Muscle layer of duodenum (tissue), 2 donors: Measurements from ENCODE around the gene TMEM86A.
"Not testable (repeated sequence)": the region's sequence is repeated elsewhere in the genome, so short reads cannot be mapped to it uniquely, and the experiment has no call there.

Experiments used
- H3K27ac ChIP-seq: one replicate; pipeline ENCODE4 v1.7.0; 2013; ENCODE audit warnings: mild to moderate bottlenecking, low read length
- H3K27me3 ChIP-seq: one replicate; pipeline ENCODE4 v1.7.0; 2013; ENCODE audit warnings: low read depth, mild to moderate bottlenecking, control low read depth, low read length
- H3K36me3 ChIP-seq, 2 donors: one replicate each; pipeline ENCODE4 v1.7.0; 2013; ENCODE audit warnings: low read length in 2 of 2, control low read depth in 1 of 2, mild to moderate bottlenecking in 1 of 2; ENCODE audit not compliant: insufficient read depth in 2 of 2, control insufficient read depth in 1 of 2
- H3K4me1 ChIP-seq, 2 donors: one replicate each; pipeline ENCODE4 v1.7.0; 2013; ENCODE audit warnings: low read length in 2 of 2, mild to moderate bottlenecking in 2 of 2, control low read depth in 1 of 2, moderate library complexity in 1 of 2; ENCODE audit not compliant: insufficient read depth in 2 of 2, control insufficient read depth in 1 of 2
- H3K4me3 ChIP-seq, 2 donors: one replicate each; pipeline ENCODE4 v1.7.0; 2013; ENCODE audit warnings: low read length in 2 of 2, low read depth in 1 of 2, mild to moderate bottlenecking in 1 of 2
- H3K9me3 ChIP-seq, 2 donors: one replicate each; pipeline ENCODE4 v1.7.0; 2013; ENCODE audit warnings: low read length in 2 of 2, control low read depth in 1 of 2, mild to moderate bottlenecking in 1 of 2; ENCODE audit not compliant: control insufficient read depth in 1 of 2
- donor health status: healthy.

The TMEM86A gene

DNA sequence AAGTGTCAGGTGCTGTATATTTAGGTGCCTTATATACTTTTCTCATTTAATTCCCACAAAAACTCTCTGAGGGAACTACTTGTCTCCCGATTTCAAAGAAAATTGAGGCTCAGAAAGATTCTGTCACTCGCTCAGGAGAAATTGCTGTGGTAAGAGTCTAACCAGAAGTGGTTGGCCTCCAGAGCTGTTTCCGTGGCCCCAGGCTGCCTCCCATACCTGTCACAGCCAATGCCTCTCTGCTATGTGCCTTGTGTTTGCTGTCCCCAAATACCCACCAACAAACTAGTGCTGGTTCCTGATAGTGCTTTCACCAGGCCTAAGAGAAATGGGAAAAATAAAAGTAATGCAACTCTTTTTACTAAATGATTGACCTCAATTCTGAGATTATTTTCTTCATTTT is 21.0 kb upstream of the TMEM86A start:
- no peaks in the 10 kb centered on the region for H3K27me3 ChIP-seq
- no peaks in the 10 kb centered on the region for H3K9me3 ChIP-seq
- no peak overlapping the region for H3K4me3 ChIP-seq
- H3K4me1 ChIP-seq, result no peaks in the 10 kb centered on the region
- no peak overlapping the region for H3K27ac ChIP-seq
- no peaks in the 10 kb centered on the region for H3K36me3 ChIP-seq

- not testable (repeated sequence) for H3K27me3 ChIP-seq, H3K4me1 ChIP-seq, H3K4me3 ChIP-seq, H3K27ac ChIP-seq, H3K36me3 ChIP-seq, H3K9me3 ChIP-seq
Measured at GRCh38 chr11:18681949-18682348, 16.6 kb upstream of the TMEM86A start.

DNA sequence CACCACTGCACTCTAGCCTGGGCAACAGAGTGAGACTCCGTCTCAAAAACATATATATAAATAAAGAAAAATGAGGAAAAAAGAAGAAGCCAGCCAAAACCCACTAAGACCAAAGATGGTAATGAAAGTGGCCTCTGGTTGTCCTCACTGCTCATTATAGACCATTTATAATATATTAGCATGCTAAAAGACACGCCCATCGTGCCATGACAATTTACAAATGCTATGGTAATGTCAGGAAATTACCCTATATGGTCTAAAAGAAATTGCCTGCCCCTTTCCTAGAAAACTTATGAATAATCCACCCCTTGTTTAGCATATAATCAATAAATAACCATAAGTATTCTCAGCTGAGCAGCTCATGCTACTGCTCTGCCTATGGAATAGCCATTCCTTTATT is 16.1 kb upstream of the TMEM86A start:
- H3K27me3 ChIP-seq, result no peaks in the 10 kb centered on the region
- H3K4me3 ChIP-seq, result no peak overlapping the region
- no peaks in the 10 kb centered on the region for H3K9me3 ChIP-seq

DNA sequence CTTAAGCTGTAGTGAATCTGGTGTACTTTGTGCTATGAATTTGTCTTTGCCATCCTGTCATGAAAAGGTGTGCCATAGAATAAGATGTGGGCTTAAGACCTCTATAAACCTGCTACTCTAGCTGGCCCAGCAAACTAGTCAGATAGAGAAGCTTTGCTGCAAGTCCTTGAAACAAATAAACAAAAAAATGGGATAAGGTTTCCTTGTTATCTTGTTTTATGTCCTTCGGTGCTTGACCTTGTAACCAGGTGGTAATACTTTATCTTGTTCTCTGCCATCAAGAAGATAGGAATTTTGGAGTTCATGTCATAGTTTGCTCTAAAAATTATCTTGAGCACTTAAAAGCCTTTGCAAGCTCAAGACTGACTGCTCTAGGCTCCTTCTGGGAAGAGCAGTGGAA is 14.3 kb upstream of the TMEM86A start:
- no peaks in the 10 kb centered on the region for H3K27me3 ChIP-seq
- H3K27ac ChIP-seq, result no peak overlapping the region
- H3K36me3 ChIP-seq, result no peaks in the 10 kb centered on the region

More for the DNA sequence above, 16.1 kb upstream of the TMEM86A start:
- H3K27ac ChIP-seq, result no peak overlapping the region
- H3K4me1 ChIP-seq, result no peaks in the 10 kb centered on the region
- no peaks in the 10 kb centered on the region for H3K36me3 ChIP-seq

DNA sequence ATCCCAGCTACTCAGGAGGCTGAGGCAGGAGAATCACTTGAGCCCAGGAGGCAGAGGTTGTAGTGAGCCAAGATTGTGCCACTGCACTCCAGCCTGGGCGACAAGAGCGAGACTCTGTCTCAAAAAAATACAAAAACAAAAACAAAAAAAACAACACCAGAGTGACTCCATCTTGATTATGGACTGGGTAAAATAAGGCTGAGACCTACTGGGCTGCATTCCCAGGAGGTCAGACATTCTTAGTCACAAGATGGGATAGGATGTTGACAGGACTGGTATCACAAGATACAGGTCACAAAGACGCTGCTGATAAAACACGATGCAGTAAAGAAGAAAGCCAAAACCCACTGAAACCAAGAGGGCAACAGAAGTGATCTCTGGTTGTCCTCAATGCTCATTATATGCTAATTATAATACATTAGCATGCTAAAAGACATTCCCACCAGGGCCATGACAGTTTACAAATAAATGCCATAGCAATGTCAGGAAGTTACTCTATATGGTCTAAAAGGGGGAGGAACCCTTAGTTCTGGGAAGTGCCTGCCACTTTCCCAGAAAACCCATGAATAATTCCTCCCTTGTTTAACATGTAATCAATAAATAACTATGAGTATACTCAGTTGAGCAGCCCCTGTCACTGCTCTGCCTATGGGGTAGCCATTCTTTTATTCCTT is 7.0 kb upstream of the TMEM86A start:
- H3K27me3 ChIP-seq, H3K4me1 ChIP-seq, H3K27ac ChIP-seq, H3K4me3 ChIP-seq, H3K36me3 ChIP-seq, H3K9me3 ChIP-seq: not testable (repeated sequence)

More for the DNA sequence above, 14.3 kb upstream of the TMEM86A start:
- Histone ChIP-seq H3K9me3 (no peaks in the 10 kb centered on the region), H3K4me1 (no peaks in the 10 kb centered on the region), H3K4me3 (no peak overlapping the region)

DNA sequence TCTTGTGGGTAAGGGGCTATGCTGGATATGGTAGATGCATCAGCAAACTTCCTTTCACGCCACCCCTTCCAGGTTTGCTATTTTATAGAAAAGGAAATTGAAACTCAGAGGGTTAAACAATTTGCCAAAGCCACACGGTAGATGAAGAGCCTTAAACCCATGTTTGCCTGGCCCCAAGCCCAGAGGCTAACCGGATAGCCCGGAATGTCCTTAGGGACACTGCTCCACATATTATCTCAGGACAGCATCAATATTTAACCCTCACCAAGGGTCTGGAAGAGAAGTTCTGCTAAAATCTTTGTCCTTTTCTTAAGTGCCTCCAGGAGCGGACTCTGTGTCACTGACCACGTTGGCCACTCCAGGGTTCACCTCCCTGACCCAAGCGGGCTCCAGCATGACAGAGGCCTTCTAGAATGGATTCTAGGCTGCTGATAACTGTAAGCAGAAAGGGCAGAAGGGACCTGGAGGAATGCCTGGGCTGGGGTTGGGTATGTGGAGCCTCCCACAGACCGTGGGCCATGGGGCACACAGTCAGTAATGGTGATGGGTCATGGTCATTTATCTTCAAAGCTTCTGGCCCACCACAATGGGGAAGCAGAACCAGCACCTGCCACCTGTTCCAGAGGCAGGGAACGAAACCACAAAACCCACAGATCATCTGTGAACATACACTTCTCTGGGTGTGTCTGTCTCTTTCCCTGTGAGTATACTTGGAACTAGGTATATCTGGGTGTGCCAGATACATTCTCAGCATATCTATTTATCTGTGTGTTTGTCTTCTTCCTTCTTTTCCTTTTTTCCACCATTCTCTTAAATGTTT is 5.4 kb upstream of the TMEM86A start:
- Histone ChIP-seq H3K36me3 (no peaks in the 10 kb centered on the region), H3K4me1 (peaks cover 3 to 4% of the 10 kb centered on the region in 2 donors)

GRCh38 chr11:18696638-18697225 is 1.8 kb upstream of the TMEM86A start:
- no peaks in the 10 kb centered on the region for H3K27me3 ChIP-seq
- H3K4me3 ChIP-seq, result no peak overlapping the region
- no peaks in the 10 kb centered on the region for H3K9me3 ChIP-seq
- H3K27ac ChIP-seq, result no peak overlapping the region
- peaks cover 5 to 21% of the 10 kb centered on the region in 2 donors for H3K4me1 ChIP-seq
- H3K36me3 ChIP-seq, result peaks cover 0 to 4% of the 10 kb centered on the region in 2 donors

More for the DNA sequence above, 5.4 kb upstream of the TMEM86A start:
- Histone ChIP-seq H3K27me3 (no peaks in the 10 kb centered on the region), H3K4me3 (no peak overlapping the region), H3K27ac (no peak overlapping the region), H3K9me3 (no peaks in the 10 kb centered on the region)

- no peaks in the 10 kb centered on the region for H3K27me3 ChIP-seq
- H3K36me3 ChIP-seq, result peaks cover 3 to 10% of the 10 kb centered on the region in 2 donors
- H3K27ac ChIP-seq, result no peak overlapping the region
- H3K4me3 ChIP-seq, result no peak overlapping the region
- H3K9me3 ChIP-seq, result no peaks in the 10 kb centered on the region
- H3K4me1 ChIP-seq, result peaks cover 5 to 21% of the 10 kb centered on the region in 2 donors
Measured at GRCh38 chr11:18697576-18697975, 1.0 kb upstream of the TMEM86A start.

DNA sequence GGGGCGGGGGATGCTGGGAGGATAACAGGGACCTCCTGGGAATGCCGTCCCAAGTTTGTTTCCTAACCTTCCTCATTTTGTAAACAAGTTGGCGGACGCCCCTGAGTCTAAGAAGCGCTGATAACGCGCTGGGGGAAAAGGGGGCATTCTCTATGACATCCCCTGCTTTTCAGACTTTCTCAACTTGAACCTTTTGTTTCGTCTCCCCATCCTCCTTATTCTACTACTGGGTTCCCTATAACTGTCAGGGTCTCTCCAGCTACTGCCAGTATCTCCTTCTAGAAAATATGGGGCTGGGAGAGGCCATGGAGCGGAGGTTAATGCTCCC is 654 bp downstream of the TMEM86A start:
- Histone ChIP-seq H3K4me3 (peak overlapping the region; percentile 56 to 74), H3K36me3 (peaks cover 3 to 10% of the 10 kb centered on the region in 2 donors), H3K27ac (no peak overlapping the region), H3K4me1 (peaks cover 5 to 21% of the 10 kb centered on the region in 2 donors), H3K9me3 (no peaks in the 10 kb centered on the region), H3K27me3 (no peaks in the 10 kb centered on the region)

DNA sequence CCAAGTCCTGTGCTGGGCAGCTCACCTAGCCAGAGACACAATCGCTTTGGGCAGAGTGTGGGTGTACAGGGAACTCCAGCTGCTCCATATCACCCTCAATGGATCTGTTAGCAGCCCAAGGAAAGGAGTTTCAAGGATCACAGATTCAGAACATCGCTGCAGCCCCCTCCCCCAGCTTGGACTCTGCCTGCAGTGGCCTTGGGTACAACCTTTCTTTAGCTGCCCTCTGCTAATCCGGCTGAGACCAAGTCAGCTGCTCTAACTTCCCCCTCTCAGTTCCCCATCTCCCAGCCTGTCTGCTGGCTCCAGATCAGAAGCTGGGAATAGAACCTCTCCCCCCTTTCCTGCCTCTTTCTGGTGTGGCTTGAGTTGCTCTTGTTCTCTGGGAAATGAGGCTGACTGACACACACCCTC is 1.3 kb downstream of the TMEM86A start:
- H3K9me3 ChIP-seq, result no peaks in the 10 kb centered on the region
- peak overlapping the region; percentile 56 to 74 for H3K4me3 ChIP-seq
- H3K27ac ChIP-seq, result no peak overlapping the region
- peaks cover 5 to 24% of the 10 kb centered on the region in 2 donors for H3K4me1 ChIP-seq
- peaks cover 3 to 10% of the 10 kb centered on the region in 2 donors for H3K36me3 ChIP-seq
- H3K27me3 ChIP-seq, result no peaks in the 10 kb centered on the region

DNA sequence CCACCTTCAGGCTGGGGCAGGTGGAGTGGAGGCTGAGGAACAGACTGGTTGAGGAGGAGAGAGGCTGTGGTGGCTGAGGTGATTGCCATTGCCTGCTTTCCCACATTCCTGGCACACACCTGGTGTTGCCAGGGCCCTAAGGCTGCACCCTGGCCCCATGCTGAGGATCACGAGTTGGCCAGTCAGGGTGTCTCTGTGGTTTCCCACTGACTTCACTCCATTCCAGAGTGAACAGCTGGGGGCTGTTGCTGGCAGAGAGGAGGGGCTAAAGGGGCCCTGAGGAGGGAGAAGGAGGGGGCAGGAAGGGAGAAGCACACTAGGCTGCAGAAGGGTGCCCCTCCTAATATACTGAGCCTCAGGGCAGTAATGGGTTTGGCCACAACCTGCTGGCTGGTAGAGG is 1.8 kb downstream of the TMEM86A start:
- Histone ChIP-seq H3K36me3 (peaks cover 3 to 10% of the 10 kb centered on the region in 2 donors), H3K4me3 (no peak overlapping the region), H3K9me3 (no peaks in the 10 kb centered on the region), H3K4me1 (peaks cover 10 to 29% of the 10 kb centered on the region in 2 donors), H3K27me3 (no peaks in the 10 kb centered on the region), H3K27ac (no peak overlapping the region)
